Measurements from ENCODE around the gene CCKAR.

DNA sequence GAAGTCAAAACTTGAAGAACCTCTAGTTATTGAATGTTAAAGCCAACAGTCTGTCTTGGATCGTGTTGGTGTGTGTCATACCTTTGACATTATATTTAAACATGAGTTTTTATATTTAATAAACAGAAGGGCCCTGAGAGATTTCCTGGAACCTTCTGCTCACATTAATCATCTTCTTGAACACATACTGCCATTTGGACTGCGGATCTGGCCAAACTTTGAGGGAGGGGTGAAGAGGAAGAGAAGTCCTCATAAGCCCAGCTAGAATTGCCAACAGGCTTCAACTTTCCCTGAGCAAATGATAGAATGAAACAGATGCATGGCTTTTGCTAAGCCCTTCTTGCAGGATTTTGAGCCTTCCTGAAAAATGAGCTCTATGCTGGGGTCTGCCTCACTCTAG is 27.4 kb downstream of the CCKAR start:
- TF ChIP-seq, protein P1, sequence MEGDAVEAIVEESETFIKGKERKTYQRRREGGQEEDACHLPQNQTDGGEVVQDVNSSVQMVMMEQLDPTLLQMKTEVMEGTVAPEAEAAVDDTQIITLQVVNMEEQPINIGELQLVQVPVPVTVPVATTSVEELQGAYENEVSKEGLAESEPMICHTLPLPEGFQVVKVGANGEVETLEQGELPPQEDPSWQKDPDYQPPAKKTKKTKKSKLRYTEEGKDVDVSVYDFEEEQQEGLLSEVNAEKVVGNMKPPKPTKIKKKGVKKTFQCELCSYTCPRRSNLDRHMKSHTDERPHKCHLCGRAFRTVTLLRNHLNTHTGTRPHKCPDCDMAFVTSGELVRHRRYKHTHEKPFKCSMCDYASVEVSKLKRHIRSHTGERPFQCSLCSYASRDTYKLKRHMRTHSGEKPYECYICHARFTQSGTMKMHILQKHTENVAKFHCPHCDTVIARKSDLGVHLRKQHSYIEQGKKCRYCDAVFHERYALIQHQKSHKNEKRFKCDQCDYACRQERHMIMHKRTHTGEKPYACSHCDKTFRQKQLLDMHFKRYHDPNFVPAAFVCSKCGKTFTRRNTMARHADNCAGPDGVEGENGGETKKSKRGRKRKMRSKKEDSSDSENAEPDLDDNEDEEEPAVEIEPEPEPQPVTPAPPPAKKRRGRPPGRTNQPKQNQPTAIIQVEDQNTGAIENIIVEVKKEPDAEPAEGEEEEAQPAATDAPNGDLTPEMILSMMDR (IDR thresholded peaks at IDR 0.05), result no peak
- TF ChIP-seq POLR2A (IDR thresholded peaks at IDR 0.05) (no peak), POLR2AphosphoS5 (IDR thresholded peaks at IDR 0.05) (no peak), EP300 (IDR thresholded peaks at IDR 0.05) (no peak)

All from suprapubic skin (tissue), 4 donors.